Lung (tissue), 12 donors: Measurements from ENCODE around the gene MYOM1. TPM values are rescaled to one million over a fixed set of nuclear protein-coding genes. Genes with fewer than 3 reads are reported as not detected.
"Not testable (repeated sequence)": the region's sequence is repeated elsewhere in the genome, so short reads cannot be mapped to it uniquely, and the experiment has no call there.

Experiments used
- ATAC-seq: fragments of 200-7000 bp; cut with Tn5 transposase; one replicate; pipeline ENCODE4 v1.9.1; 2020; ENCODE audit warnings: moderate number of reproducible peaks; ENCODE audit not compliant: insufficient read depth, low FRiP score
- DNase-seq, 3 donors: peaks; one replicate each; pipeline ENCODE4 v3.0.0-alpha.2; 2013 to 2017
- H3K27ac ChIP-seq, 2 donors: one replicate each; pipeline ENCODE4 v1.5.1; 2013; ENCODE audit warnings: mild to moderate bottlenecking in 2 of 2, moderate library complexity in 2 of 2, control low read depth in 1 of 2, inconsistent platforms in 1 of 2, low read depth in 1 of 2, low read length in 1 of 2
- H3K27me3 ChIP-seq, 3 donors: one replicate each; pipeline ENCODE4 v1.5.1; 2013; ENCODE audit warnings: low read length in 2 of 3; ENCODE audit not compliant: control insufficient read depth in 3 of 3, insufficient read depth in 3 of 3
- H3K36me3 ChIP-seq, 4 donors: one replicate each; pipeline ENCODE4 v1.5.1; 2013; ENCODE audit warnings: low read length in 4 of 4, mild to moderate bottlenecking in 1 of 4, moderate library complexity in 1 of 4; ENCODE audit not compliant: control insufficient read depth in 4 of 4, insufficient read depth in 4 of 4
- H3K4me1 ChIP-seq, 5 donors: one replicate each; pipeline ENCODE4 v1.5.1; 2013; ENCODE audit warnings: low read length in 5 of 5, mild to moderate bottlenecking in 2 of 5, moderate library complexity in 1 of 5; ENCODE audit not compliant: control insufficient read depth in 5 of 5, insufficient read depth in 5 of 5
- H3K4me3 ChIP-seq: one replicate; pipeline ENCODE4 v1.5.1; 2013; ENCODE audit warnings: mild to moderate bottlenecking, control low read depth, moderate library complexity
- H3K9ac ChIP-seq, 2 donors: one replicate each; pipeline ENCODE4 v1.5.1; 2013; ENCODE audit warnings: low read length in 2 of 2, control low read depth in 1 of 2; ENCODE audit not compliant: insufficient read depth in 1 of 2
- H3K9me3 ChIP-seq, 4 donors: one replicate each; pipeline ENCODE4 v1.5.1; 2013; ENCODE audit warnings: low read length in 3 of 4, mild to moderate bottlenecking in 1 of 4, moderate library complexity in 1 of 4; ENCODE audit not compliant: control insufficient read depth in 4 of 4, insufficient read depth in 3 of 4
- WGBS, 2 donors: extraction: QIAGEN DNeasy Blood & Tissue Kit; methylation state at CpG; one replicate each; pipeline ENCODE4 v1.1.7; 2013; 5-methylcytosine and 5-hydroxymethylcytosine counted together
- polyA plus RNA-seq, 2 donors: library from polyadenylated mRNA; stranded (reverse); fragments of 200-250 nt; gene quantifications; one replicate each; pipeline ENCODE4 v1.2.1, GENCODE V29; 2013
- total RNA-seq, 2 donors: library from RNA; depleted of rRNA in 1 of 2; stranded (reverse); fragments of >200 nt in 1 of 2; gene quantifications; one replicate each; pipeline ENCODE4 v1.2.1, GENCODE V29; 2014 to 2021
- TF ChIP-seq, protein P1 (sequence below): IDR thresholded peaks from 2 replicates; pipeline ENCODE4 v1.5.1; 2012; ENCODE audit warnings: mild to moderate bottlenecking; ENCODE audit errors: control extremely low read depth, extremely low read depth
- donor health status: control.
- donor health status: control.
- donor health status: Bipolar disorder and iron deficiency.
- donor health status: healthy.
- donor health status: DM: yes; HTN: yes; CAD: no.

The MYOM1 gene
- total and polyA plus RNA-seq, 4 donors: 0.61 to 4.6 (median 1.3) TPM

DNA sequence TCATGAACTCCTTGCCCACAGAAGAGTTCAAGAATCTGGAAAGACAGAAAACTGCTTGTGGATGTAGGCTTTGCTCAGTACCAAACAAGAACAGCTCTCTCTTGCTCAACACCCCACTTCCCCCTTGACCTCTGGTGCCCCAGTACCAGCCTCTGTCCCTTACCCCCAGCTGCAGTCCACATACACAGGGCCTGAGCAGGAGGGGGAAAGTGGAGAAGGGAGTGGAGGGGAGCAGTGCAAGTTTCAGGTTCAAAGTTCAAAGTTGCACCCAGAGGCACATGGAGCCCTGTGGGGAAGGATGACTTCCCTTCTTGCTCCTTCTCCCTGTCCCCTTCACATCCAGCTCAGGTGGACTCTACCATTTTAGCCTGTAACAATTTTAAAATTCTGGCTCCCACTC is 145.7 kb downstream of the MYOM1 start:
- DNase-seq (no peak), ATAC-seq (no peak)
- H3K27me3 ChIP-seq: peaks cover 0 to 22% (median 6%) of the 10 kb centered on the region in 3 donors
- no peaks in the 10 kb centered on the region for H3K9me3 ChIP-seq
- peaks cover 0 to 2% (median 0%) of the 10 kb centered on the region in 5 donors for H3K4me1 ChIP-seq
- no peak overlapping the region for H3K4me3 ChIP-seq
- TF ChIP-seq, protein P1, sequence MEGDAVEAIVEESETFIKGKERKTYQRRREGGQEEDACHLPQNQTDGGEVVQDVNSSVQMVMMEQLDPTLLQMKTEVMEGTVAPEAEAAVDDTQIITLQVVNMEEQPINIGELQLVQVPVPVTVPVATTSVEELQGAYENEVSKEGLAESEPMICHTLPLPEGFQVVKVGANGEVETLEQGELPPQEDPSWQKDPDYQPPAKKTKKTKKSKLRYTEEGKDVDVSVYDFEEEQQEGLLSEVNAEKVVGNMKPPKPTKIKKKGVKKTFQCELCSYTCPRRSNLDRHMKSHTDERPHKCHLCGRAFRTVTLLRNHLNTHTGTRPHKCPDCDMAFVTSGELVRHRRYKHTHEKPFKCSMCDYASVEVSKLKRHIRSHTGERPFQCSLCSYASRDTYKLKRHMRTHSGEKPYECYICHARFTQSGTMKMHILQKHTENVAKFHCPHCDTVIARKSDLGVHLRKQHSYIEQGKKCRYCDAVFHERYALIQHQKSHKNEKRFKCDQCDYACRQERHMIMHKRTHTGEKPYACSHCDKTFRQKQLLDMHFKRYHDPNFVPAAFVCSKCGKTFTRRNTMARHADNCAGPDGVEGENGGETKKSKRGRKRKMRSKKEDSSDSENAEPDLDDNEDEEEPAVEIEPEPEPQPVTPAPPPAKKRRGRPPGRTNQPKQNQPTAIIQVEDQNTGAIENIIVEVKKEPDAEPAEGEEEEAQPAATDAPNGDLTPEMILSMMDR: no peak
- H3K36me3 ChIP-seq: peaks cover 0 to 22% (median 0%) of the 10 kb centered on the region in 4 donors
- no peak overlapping the region for H3K27ac ChIP-seq
- no peak overlapping the region for H3K9ac ChIP-seq

DNA sequence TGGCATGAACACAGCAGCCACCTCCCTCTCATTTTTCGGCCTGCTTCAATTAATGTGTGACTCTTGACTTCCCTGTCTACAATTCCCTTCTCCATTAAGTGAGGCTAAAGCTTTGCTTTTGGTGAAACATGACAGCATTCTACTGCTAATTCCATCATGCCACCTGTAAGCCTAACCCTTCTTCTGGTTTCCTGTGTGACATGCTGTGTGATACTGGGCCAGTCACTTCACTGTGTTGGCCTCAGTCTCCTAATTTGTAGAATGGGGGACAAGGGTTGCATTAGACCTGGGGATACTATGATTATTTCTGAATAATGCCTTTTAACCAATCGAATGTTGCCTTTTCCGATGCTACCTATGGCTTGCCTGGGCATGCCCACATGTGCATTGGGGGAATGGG is 146.4 kb downstream of the MYOM1 start:
- not testable (repeated sequence) for H3K9ac ChIP-seq, H3K9me3 ChIP-seq, H3K27ac ChIP-seq, H3K4me3 ChIP-seq, ATAC-seq, DNase-seq, H3K4me1 ChIP-seq
- Histone ChIP-seq H3K27me3 (peaks cover 0 to 28% (median 9%) of the 10 kb centered on the region in 3 donors), H3K36me3 (peaks cover 0 to 18% (median 0%) of the 10 kb centered on the region in 4 donors)
- 79 to 97% methylated on average over 3 of the region's 3 CpGs for WGBS, 2 donors

DNA sequence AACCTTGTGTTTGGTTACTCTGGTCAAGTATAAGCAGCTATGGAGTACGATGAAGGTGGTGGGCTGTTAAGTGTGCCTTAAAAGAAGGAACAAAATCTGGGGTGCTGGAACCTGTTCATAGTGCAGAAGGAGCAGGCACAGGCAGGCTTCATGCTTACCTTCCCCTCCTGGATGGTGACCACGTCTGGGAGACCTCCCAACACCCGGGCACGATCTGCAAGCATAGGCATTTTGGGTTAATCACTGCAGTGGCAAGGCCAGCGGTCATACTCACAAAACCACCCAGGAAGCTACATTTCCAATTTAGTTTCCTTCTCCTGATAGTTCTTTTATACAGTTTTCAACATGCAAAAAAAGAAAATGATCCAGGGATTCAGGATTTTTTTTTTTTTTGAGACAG is 148.1 kb downstream of the MYOM1 start:
- Histone ChIP-seq H3K36me3 (peaks cover 0 to 18% (median 0%) of the 10 kb centered on the region in 4 donors), H3K27ac (no peak overlapping the region), H3K9ac (no peak overlapping the region), H3K4me3 (no peak overlapping the region), H3K27me3 (peaks cover 0 to 31% (median 12%) of the 10 kb centered on the region in 3 donors), H3K4me1 (peaks cover 0 to 10% (median 2%) of the 10 kb centered on the region in 5 donors), H3K9me3 (no peaks in the 10 kb centered on the region)
- ATAC-seq: no peak
- TF ChIP-seq, protein P1: no peak
- DNase-seq: no peak
- WGBS, 2 donors: 96 to 99% methylated on average over 5 of the region's 5 CpGs

DNA sequence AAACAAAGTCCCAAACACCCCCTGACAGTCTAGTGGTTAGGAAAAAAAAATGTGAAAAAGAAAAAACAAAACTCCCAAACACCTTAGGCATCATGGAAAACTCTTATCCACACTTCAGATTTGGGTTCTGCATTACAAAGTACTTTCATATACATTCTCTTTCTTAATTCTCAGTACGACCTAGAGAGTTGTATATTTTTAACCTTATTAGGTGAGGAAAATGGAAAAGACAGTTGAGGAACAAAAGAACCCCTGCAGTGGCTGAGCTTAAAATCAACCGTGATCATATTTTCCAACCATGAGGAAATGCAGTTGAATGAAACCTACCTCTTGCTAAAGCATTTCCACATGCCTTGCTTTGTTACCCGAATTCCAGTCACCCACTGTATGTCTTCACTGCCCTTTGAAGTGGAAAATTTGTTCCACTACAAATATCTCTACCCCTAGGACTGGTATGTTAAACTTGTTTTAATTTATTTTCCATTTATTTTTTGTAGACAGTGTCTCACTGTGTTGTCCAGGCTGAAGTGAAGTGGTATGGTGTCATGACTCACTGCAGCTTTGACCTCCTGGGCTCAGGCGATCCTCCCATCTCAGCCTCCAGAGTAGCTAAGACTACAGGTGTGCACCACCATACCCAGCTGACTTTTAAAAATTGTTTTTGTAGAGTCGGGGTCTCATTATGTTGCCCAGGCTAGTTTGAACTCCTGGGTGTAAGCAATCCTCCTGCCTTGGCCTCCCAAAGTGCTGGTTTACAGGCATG is 149.9 kb downstream of the MYOM1 start:
- Histone ChIP-seq H3K27me3 (peaks cover 0 to 31% (median 12%) of the 10 kb centered on the region in 3 donors), H3K4me3 (no peak overlapping the region), H3K27ac (no peak overlapping the region), H3K9ac (no peak overlapping the region), H3K36me3 (peaks cover 0 to 19% (median 0%) of the 10 kb centered on the region in 4 donors), H3K9me3 (no peaks in the 10 kb centered on the region), H3K4me1 (peaks cover 0 to 17% (median 9%) of the 10 kb centered on the region in 5 donors)
- DNase-seq (no peak), ATAC-seq (no peak)
- WGBS, 2 donors: 63 to 83% methylated on average over 5 of the region's 5 CpGs
- TF ChIP-seq, protein P1: no peak
